Activated CD4-positive, alpha-beta T cell treated with anti-CD3 and anti-CD28 coated beads, Interleukin-2, amount 50 U/mL, for 16 hours (primary cell): ENCODE measurements around the gene PTCH1.

ENCODE experiments used
- DNase-seq: peaks from one replicate; pipeline ENCODE4 v3.0.0-alpha.2; 2020

The PTCH1 gene

DNA sequence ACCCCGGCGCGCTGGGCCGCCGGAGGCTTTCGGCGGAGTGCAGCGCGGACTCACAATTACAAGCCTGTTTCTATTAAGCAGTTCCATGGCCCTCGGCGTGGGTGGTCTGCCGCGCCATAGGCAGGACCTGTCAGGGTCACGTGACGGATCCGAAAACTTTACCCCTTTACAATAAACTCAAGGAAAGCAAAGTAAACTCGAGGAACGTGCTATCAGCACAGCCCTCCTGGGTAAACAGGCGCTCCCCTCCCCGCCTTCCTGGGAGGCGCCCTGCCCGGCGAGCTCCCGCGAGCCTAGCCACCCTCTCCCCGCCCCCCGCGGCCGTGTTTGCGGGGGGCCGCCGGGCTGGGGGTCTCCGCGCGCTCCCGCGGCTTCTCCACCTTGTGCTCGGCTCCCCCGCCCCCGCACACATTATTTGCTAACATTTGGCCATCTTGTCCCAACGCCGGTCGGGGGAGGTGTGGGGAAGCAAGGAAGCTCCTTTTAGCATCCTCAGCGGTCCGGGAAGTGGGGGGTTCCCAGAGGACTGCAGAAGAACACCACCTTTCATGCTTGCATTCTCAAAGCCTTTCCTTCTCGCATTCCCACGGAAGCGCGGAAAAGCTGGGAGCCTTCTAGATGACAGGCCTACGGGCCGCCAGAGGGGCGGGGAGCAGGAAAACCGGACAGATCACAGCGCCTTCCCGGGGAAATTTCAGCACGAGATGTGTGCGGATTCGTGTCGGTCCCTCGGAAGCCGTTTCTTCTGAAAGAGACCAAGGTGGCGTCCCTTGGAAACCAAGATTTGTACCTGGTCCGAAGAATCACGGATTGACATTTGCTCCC, at the start of gene PTCH1:
Gene PTCH1 (minus strand): TSS at position 238 of the 825 bp plus-strand sequence.
- DNase-seq = no peak

DNA sequence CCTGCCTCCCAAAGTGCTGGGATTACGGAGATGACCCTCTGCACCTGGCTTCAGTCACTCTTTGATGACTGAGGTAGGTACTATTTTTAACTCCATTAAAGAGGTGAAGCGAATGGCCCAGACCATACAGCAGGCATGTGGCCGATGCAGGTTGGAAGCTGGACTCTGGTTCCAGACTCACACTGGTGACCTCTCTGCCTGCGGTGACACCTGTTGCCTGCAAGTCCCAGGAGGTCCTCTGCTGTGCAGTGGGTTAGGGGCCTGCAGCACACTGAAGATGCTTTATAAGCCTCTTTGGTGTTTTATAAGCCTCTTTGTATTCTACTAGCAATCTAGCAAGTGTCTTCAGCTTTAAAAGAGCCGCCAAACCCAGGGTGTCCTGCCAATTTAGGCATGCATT, 49.2 kb upstream of the PTCH1 start:
- DNase-seq = no peak

DNA sequence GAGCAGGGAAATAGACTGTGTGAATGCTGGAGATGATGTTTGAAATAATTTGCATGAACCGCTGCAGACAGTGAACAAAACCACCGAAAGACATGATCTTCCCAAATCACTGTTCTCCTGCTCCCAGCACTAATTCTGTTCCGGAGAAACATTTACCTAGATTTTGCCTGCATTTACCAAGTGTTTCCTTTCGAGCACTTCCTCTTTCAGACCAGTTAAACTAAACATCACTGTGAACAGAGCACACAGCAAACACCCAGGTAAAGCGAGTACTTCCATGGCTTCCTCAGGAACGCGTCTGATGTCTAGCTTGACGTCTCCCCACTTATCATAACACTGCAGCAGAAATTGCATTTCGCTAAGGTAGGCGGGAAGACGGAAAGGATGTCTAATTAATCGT, 45.1 kb upstream of the PTCH1 start:
- no peak for DNase-seq

DNA sequence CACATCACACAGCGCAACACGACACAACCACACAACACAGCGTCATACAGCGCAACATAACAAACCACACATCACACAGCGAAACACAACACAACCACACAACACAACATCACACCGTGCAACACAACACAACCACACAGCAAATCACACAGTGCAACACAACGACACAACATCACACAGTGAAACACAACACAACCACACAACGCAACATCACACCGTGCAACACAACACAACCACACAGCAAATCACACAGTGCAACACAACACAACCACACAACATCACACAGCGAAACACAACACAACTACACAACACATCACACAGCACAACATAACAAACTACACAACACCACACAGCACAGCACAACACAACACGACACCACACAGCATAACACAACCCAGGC, 40.4 kb upstream of the PTCH1 start:
- no peak for DNase-seq

DNA sequence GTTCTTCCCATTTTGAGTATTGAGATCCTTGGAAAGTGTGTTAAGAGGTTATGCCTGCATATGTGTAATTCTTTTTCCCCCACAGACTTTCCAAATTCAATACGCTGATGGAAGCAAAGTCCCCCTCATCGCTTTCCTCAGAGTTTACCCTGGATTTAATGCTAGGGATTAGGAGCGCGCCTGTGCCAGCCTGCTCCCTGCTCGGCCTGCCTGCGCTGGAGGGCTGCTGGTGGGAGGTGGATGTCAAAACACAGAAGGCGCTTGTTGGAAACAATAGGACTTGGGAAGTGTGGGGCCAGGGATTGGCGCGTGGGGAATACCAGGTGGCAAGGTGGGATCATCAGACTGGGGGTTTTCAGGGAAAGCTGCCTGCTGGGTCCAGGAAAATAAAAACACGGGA, 39.8 kb upstream of the PTCH1 start:
- DNase-seq = no peak

DNA sequence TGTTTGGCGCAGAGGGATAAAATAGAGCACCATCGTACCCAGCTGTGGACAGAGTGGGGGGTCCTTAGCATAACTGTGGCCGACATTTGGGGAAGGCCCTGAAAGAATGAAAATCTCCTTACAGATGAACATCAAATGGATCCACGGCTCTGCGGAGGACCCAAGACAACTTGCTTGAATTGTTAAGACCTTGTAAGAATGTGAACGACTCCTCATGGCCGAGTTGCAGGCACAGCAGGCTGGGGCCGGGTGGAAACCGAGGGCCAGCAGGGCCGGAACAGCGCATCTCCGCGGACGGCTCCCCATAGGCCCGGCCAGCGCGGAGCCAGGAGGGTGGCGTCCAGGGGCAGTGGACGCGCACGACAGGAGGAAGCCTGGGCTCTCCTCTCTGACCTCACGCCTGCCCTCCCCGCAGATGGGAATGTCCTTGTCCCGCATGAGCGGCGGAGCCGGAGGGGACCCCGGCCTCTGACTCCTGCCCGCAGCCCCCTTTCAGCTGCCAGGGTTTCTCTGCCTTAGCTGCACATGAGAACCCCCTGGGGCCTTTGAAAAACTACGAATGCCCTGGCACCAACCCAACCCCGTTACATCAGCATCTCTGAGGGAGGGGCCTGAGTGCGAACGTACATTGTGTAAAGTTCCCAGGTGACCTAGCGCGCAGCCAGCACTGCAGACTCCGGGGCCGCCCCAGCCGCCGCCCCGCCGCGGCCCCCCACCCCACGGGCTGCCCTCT, 36.2 kb upstream of the PTCH1 start:
- DNase-seq = no peak

DNA sequence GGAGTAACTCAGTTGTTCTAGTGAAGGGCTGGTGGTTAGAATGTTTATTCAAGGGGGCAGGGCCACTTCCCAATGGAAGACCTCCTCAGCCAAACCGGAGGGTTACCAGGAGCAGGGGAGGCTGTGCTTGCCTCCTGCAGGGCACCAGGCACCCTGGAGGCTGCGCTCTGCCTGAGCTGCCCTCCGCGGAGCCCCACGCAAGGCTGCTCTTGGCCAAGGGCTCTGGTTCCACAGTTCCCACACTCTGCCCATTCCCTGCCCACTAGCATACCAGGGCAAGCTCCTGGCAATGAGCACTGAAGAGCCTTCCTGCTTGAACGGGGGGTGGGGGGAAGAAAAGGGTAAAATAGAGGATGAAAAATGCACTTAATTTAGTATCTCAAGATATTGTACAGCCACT, 35.5 kb upstream of the PTCH1 start:
- DNase-seq = no peak

DNA sequence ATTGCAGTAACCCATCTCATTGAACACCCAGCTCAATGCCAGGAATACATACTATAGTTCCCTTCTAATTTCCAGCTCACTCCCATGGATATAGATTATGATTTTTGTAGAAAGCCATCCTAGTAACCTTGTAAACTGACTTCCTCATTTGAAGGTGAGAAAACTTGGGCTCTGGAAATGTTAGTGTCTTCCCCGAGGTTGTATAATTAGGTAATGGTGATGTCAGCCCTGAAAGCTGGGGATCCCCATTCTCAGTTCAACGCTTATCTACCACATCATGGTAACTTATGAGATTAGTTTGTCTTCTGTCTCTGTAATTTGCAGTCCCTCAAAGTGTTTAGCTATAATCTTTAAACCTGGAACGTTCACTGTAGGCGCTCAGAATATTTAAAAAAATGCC, 34.6 kb upstream of the PTCH1 start:
- DNase-seq = no peak

DNA sequence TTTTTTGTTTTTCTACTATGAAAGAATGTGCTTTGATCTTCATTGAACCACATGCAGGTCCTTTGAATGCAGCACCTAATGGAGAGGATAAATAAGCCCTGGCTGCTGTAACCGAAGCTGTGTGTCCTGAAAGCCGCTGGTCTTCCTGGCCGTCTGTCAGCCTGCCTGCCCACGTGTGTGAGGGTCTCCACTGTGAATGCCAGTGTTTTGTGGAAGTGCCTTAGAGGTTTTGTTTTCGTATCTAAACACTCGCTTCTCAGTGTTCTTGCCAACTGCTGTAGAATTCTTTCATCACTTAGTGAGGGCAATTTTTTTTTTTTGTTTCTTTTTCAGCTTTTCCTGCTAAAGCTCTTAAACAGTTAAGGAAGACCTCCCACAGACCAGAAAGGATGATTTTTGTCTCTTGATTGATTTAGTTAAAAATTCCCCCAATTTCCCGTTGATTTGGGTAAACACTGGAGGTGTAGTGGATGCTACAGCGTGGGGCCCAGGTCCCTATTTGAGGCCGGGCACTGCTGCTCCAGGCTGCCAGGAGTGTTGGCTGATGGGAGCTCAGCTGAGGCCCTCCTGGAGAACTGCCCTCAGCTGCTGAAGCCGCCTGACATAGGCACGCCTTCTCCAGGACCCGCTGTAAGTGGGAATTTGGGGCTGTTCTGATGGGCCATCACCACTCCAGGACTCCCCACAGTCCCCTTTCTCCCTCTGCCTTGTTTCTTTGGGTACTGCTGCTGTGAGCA, 29.2 kb upstream of the PTCH1 start:
- no peak for DNase-seq

DNA sequence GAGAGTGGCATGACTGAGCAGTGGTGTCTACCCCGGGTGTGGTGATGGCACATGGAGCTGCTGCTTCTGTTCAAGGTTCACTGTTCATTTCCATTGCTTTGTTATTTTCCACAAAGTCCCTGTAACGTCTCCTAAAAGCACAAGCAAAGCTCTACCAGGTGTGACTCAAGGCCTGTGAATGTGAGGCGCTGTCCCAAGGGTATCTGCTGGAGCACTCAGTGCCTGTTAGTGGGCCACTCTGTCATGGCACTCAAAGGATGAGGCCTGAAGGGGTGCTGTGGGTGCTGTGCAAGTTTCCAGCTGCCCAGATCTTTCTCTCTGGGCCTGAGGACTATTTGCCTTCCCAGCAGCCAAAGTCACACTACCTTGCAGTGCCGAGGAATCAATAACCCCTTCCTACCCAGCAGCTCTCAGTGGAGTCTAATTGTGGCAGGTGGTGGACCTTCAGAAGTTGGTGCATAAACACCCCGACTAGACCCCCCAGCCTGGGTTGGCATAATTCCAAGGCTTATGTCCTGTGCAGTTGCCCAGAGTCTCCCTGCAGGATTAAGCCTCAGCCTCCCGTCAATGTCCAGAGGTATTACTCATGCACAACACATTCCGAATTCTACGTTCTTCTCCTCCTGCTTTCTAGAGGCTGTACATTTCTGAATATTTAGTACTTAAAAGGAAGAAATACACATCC, 17.4 kb upstream of the PTCH1 start:
- DNase-seq = no peak

DNA sequence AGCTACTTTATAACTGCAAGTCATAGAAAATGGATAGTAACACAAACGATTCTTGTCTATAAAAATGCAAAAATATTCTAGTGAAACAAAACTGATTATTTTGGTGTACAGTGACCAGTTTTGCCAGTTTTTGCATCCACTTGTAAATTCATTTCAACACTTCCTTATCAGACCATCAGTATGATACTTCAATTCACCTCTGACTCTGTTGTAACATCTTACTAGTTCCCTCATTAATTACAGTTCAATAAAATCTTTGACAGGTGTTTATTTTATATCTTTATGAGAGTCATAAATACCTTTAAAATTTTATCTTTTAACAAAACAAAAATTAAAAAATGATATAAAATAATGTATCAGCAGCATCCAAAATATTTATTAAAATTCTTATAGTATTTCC, 13.1 kb upstream of the PTCH1 start:
- DNase-seq = no peak

DNA sequence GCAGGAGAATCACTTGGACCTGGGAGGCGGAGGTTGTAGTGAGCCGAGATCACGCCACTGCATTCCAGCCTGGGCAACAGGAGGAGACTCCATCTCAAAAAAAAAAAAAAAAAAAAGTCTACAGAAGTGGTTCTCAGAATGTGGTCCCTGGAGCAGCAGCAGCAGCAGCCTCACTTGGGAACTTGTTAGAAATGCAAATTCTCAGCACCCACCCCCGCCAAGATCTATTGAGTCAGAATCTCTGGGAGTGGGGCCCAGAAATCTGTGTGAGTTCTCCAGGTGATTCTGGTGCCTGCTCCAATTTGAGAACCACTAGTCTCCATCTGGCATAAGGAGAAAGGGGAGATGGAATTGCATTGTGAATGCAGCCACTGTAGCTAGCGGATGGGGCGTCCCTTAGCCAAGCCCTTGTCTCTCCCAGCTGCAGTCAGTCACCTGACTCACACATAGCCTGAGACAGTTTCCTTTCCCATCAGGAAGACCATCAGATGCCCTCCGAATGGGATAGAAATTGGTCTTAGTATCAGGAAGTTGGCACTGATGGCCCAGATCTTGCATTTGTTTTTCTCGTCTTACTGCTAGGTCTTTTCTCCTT, 12.2 kb upstream of the PTCH1 start:
- no peak for DNase-seq

DNA sequence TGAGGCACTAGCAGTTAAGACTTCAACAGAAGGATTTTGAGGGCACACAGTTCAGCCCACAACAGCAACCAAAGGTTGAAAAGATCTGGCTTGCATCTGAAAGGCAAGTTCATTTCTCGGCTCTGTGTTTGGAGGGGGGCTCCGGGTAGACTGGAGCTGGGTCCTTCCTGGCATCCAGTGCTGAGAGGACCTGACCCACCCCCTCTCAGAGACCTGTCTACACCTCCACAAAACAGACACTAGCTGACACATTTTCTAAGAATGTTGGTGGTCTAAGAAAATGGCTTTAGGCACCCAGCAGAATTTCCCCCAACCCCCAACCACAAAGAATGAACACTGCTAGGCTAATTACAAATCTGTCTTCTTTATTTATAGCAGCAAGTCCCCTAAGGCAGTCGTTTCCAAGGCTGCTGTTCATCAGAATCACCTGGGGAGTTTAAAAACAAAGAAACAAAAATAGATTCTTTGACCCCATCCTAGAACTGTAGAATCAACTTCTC, 6.2 kb upstream of the PTCH1 start:
- no peak for DNase-seq

DNA sequence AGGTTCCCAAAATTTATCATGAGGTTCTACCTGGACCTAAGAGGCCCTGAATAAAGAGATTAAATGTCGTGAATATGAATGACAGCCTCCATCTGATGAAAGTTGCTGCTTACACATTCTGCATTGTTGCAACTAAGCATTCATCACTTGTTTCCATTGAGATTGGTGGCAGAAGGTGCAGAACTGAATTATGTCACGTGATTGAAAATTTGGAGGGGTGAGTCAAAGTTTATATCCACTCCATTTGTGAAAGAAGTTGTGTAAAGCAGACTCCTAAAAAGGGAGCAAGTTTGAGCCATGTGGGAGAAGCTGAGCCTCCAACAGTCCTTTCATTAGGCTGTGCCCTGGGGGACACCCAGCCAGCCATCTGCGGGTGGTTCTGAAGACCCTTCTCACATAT, 4.9 kb upstream of the PTCH1 start:
- no peak for DNase-seq

DNA sequence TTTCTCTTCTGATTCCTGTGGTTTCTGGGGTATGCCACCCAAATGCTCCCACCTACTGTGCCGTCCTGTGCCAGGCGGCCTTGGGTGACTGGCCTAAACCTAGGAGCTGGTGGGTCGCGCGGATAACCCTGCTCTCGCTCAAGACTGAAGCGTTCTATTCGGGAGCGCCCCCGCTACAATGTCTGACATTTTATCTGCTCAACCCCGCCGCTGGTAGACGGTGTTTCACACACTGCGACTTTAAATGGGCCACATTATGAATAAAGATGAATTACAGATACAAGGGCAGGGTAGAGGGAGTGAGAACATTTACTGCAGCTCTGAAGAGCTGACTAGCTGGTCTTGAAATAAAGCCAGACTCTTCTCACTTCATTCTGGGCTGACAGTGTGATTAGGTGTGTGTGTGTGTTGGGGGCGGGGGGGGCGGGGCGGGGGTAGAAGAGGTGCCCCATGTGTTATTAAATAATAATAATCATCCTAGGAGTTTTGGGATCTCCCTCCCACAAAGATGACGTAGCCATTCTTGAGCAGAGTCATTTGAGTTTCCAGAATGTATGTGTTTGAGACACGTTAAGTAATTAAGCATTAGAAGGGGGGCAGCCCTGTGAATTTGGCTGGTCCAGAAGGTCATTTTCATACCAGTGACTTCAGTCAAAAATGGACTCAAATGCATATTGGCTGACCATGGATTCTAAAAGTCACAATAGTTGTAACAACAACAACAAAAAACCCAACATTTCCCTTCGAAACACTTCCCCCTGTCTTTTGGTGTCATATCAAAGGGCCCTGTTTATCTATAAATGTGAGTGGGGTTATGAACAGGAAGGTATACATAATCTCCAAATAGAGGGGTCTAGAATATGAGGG, 1.0 kb upstream of the PTCH1 start:
- no peak for DNase-seq

DNA sequence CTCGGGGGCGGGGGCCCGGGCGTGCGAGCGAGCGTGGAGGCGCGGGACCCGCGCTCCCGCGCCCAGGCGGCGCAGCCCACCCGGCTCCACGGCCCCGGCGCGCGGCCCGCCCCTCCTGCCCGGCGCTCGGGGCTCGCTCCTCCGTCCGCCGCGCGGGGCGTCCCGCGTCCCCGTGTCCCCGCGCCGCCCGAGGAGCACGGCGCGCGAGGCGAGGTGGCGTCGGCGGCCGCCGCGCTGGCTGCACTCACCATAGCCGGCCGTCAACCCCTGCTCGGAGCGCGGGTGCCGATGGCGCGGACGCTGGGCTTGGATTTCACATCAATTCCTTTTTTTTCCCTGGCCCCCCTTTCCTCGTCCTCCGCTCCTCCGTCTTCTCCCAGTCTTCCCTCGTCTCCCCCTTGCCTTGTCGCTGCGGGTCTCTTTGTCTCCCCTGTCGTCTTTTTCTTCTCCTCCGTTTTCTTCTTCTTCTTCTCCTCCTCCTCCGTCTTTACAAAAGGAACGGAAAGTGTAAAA, 494 bp downstream of the PTCH1 start:
- no peak for DNase-seq

DNA sequence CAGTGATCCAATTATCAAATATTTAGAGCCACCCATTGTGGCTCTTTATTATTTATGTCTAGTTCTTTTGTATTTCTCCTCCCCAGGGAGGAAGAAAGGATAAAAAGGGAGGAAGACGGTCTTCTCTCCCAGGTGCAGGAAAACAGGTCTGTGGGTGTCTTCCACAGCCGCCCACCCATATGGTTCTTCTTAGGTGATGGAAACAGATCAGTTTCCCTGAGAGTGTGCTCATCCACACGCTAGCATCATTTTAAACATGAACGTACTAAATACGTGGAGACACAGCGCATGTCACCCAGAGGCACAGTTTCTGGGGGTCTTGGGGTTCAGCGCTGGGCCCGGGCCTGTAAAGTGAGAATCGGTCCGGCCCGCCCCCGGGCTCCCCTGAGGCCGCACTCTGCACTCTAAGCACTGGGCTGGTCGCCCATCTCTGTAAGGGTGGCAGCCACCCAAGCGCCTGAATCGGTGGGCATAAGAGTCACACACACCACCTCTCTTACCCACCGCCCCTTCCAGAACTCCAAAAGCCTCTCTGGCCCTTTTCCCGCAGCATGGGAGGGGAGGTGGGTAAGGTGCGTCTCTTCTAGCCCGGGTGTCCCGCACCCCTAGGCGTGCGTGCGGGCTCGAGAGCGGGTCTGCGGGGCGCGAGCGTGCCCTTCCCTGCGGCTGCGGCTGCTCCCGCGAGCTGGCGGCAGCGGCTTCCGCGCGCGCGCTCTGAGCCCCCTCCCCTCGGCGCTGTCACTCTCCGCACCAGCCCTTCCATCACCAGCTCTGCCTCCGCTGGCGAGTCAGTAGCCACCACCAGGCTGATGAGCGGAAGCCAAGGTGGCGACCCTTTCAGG, 1.3 kb downstream of the PTCH1 start:
- no peak for DNase-seq

DNA sequence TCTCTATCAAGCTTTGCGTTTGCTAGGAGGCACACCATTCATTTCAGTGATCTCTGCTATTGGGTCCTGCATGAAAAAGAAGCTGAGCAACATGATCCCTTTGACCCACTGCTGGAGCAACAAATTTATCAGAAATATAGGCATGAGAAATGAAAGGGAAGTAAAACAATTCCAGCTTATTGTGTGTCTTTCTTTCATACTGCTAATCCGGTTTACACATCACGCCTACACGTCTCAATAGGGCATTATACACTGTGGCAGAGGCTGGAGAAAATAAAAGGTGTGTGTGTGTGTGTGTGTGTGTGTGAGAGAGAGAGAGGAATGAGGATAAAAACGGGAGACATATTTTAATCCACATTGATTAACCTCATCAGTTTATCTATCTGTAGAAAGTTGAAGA, 2.4 kb downstream of the PTCH1 start:
- no peak for DNase-seq

DNA sequence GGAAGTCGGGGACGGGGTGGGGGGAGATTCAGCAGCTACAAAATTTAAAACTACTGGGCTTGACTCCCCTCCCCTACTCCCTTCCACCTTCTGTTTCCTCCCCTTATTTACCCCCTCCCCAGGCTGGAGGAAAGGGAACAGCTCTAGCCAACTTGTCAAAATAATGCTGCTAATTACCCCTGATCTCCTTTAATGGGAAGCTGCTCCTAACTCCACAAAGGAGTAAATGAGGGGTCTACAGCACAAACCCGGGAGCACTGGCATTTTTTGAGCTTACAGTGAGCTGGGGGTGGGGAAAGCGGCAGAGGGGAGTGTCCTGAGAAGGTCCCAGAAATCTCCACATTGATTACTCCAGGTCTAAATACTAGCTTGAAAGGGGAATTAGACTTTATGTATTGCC, 3.1 kb downstream of the PTCH1 start:
- DNase-seq = no peak

DNA sequence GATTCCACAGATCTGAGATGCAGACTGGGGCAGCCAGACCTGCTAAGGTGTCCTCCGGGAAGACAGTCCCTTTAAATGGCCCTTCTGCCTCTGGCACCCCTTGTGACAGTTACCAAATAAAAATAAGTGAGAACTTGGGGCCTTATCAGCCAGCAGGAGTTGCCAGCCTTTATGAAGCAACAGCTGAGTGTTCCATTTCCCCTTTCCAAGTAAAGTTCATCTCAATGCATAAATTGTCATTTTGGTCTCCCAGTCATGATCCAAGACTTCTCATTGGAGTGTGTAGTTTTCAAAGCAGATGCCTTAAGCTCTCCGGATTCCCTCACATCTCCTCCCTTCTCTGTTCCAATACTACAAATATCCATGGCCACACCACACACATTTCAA, 4.1 kb downstream of the PTCH1 start:
- DNase-seq = no peak
